ENCODE measurements around the gene IQGAP3. TPM values are rescaled to one million over a fixed set of nuclear protein-coding genes. Genes with fewer than 3 reads are reported as not detected.

Gene IQGAP3
- total and polyA plus RNA-seq, 2 donors (not counting 1 experiment from before 2014, with no cell fraction given), result 2.7 to 16.0 TPM

DNA sequence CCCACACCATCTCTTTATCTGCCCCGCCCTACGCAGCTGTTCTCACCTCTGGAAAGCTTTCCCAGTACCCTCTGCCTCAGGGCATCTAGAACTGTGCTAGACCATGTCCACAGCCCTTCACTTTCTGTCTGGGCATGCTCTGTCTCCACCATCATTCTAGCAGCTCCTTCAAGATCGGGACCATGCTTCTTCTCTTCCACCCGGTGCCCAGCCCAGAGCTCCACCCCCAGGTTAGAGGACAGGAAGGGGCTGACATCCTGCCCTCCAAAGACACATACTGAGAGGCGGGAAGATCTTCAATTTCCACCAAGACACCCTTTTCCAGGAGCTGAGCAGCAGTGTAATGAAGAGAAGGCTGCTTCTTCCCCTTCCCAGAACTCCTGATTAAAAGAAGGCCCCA lies 44.1 kb downstream of the IQGAP3 start:
- Histone ChIP-seq H3K79me2 (ENCODE audit: control insufficient read depth, insufficient read depth, low read length) (no peaks in the 10 kb centered on the region), H3K4me1 (ENCODE audit: control insufficient read depth, extremely low read depth, insufficient read depth, low read length) (no peaks in the 10 kb centered on the region), H3K27ac (ENCODE audit: insufficient read depth, low read length) (no peak overlapping the region), H3K9ac (ENCODE audit: insufficient read depth, low read length) (no peak overlapping the region), H3K4me3 (replicated peaks in 1 of 4; ENCODE audit: control extremely low read depth in 1 of 4, insufficient read depth in 1 of 4, low read depth in 3 of 4, low read length in 4 of 4) (no peak overlapping the region), H4K20me1 (ENCODE audit: control insufficient read depth, extremely low read depth, insufficient read depth, low read length) (no peaks in the 10 kb centered on the region), H3K9me3 (ENCODE audit: control insufficient read depth, insufficient read depth, low read depth, low read length) (no peaks in the 10 kb centered on the region), H3K36me3 (ENCODE audit: control insufficient read depth, insufficient read depth, low read length) (peaks cover 25% of the 10 kb centered on the region), H2AFZ (ENCODE audit: low read length) (no peak overlapping the region), H3K27me3 (ENCODE audit: control insufficient read depth, insufficient read depth, low read length) (no peaks in the 10 kb centered on the region), H3K4me2 (ENCODE audit: extremely low read depth, insufficient read depth, low read length) (no peak overlapping the region)
- no peak for DNase-seq (ENCODE audit: low read depth in 2 of 2)
- TF ChIP-seq EZH2 (IDR thresholded peaks at IDR 0.05; ENCODE audit: low read length, missing control alignments), result no peak
- TF ChIP-seq, protein P1, sequence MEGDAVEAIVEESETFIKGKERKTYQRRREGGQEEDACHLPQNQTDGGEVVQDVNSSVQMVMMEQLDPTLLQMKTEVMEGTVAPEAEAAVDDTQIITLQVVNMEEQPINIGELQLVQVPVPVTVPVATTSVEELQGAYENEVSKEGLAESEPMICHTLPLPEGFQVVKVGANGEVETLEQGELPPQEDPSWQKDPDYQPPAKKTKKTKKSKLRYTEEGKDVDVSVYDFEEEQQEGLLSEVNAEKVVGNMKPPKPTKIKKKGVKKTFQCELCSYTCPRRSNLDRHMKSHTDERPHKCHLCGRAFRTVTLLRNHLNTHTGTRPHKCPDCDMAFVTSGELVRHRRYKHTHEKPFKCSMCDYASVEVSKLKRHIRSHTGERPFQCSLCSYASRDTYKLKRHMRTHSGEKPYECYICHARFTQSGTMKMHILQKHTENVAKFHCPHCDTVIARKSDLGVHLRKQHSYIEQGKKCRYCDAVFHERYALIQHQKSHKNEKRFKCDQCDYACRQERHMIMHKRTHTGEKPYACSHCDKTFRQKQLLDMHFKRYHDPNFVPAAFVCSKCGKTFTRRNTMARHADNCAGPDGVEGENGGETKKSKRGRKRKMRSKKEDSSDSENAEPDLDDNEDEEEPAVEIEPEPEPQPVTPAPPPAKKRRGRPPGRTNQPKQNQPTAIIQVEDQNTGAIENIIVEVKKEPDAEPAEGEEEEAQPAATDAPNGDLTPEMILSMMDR (conservative IDR thresholded peaks at IDR 0.05 in 1 of 2, IDR thresholded peaks at IDR 0.05 in 1 of 2; ENCODE audit: low read depth in 1 of 2, low read length in 2 of 2), result no peak

DNA sequence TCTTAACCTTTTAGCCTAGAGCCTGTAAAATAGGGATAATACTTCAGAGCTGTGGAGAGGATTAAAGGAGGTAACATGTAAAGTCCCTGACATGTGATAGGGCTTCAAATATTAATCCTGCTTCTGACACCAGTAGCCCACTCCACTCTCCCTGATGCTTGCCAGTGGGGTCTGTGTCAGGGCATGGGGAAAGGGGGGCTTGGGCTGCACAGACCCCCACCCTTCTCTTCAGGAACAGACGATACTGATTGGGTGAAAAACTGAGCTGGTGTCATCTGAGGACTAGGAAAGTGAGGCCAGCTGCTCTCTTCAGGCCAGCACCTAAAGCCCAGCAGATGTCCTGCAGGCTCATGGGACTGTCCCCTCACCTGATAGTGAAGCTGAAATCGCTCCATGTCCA lies 44.8 kb downstream of the IQGAP3 start:
- Histone ChIP-seq H4K20me1 (ENCODE audit: control insufficient read depth, extremely low read depth, insufficient read depth, low read length) (no peaks in the 10 kb centered on the region), H3K4me2 (ENCODE audit: extremely low read depth, insufficient read depth, low read length) (no peak overlapping the region), H3K36me3 (ENCODE audit: control insufficient read depth, insufficient read depth, low read length) (peaks cover 19% of the 10 kb centered on the region), H3K4me3 (replicated peaks in 1 of 4; ENCODE audit: control extremely low read depth in 1 of 4, insufficient read depth in 1 of 4, low read depth in 3 of 4, low read length in 4 of 4) (no peak overlapping the region), H3K4me1 (ENCODE audit: control insufficient read depth, extremely low read depth, insufficient read depth, low read length) (no peaks in the 10 kb centered on the region), H2AFZ (ENCODE audit: low read length) (no peak overlapping the region), H3K9me3 (ENCODE audit: control insufficient read depth, insufficient read depth, low read depth, low read length) (no peaks in the 10 kb centered on the region), H3K79me2 (ENCODE audit: control insufficient read depth, insufficient read depth, low read length) (no peaks in the 10 kb centered on the region), H3K9ac (ENCODE audit: insufficient read depth, low read length) (no peak overlapping the region), H3K27ac (ENCODE audit: insufficient read depth, low read length) (no peak overlapping the region), H3K27me3 (ENCODE audit: control insufficient read depth, insufficient read depth, low read length) (no peaks in the 10 kb centered on the region)
- TF ChIP-seq EZH2 (IDR thresholded peaks at IDR 0.05; ENCODE audit: low read length, missing control alignments), result no peak
- TF ChIP-seq, protein P1 (conservative IDR thresholded peaks at IDR 0.05 in 1 of 2, IDR thresholded peaks at IDR 0.05 in 1 of 2; ENCODE audit: low read depth in 1 of 2, low read length in 2 of 2), result no peak
- DNase-seq (ENCODE audit: low read depth in 2 of 2), result no peak

DNA sequence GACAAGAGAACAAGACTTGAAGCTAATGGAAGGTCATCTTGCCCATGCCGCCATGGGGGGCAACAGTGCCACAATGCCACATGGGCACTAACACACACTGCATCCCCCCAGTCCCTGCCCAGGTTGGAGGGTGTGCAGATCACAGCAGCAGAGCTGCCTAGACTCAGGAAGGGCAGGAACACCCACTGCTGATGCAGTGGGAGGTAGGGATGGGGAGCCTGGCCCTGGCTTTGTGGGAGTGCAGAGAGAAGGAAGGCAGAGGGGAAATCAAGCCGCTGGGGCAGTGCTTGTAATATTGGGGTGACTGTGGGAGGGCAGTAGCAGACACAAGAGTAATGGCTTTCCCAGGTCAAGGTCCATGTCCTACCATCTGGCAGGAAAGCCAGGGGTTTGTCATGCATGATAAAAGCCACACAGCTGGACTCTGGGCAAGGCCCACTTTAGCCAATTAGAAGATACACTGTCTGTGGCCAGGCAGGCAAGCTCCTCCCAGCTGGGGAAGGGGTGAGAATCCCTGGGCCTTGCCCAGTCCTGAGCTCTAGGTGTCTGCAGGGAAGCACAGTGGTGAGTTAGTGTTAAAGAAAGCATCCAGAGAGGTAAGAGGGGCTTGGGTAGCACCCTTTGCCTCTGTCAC lies 46.4 kb downstream of the IQGAP3 start:
- Histone ChIP-seq H3K9ac (ENCODE audit: insufficient read depth, low read length) (no peak overlapping the region), H2AFZ (ENCODE audit: low read length) (no peak overlapping the region), H3K4me3 (replicated peaks in 1 of 4; ENCODE audit: control extremely low read depth in 1 of 4, insufficient read depth in 1 of 4, low read depth in 3 of 4, low read length in 4 of 4) (no peak overlapping the region), H3K9me3 (ENCODE audit: control insufficient read depth, insufficient read depth, low read depth, low read length) (no peaks in the 10 kb centered on the region), H3K79me2 (ENCODE audit: control insufficient read depth, insufficient read depth, low read length) (no peaks in the 10 kb centered on the region), H3K36me3 (ENCODE audit: control insufficient read depth, insufficient read depth, low read length) (peaks cover 14% of the 10 kb centered on the region), H3K4me2 (ENCODE audit: extremely low read depth, insufficient read depth, low read length) (no peak overlapping the region), H3K27ac (ENCODE audit: insufficient read depth, low read length) (no peak overlapping the region), H4K20me1 (ENCODE audit: control insufficient read depth, extremely low read depth, insufficient read depth, low read length) (no peaks in the 10 kb centered on the region), H3K4me1 (ENCODE audit: control insufficient read depth, extremely low read depth, insufficient read depth, low read length) (no peaks in the 10 kb centered on the region), H3K27me3 (ENCODE audit: control insufficient read depth, insufficient read depth, low read length) (no peaks in the 10 kb centered on the region)
- TF ChIP-seq, protein P1 (conservative IDR thresholded peaks at IDR 0.05 in 1 of 2, IDR thresholded peaks at IDR 0.05 in 1 of 2; ENCODE audit: low read depth in 1 of 2, low read length in 2 of 2), result no peak
- no peak for TF ChIP-seq EZH2 (IDR thresholded peaks at IDR 0.05; ENCODE audit: low read length, missing control alignments)
- DNase-seq (ENCODE audit: low read depth in 2 of 2), result no peak
